Neuron (in vitro differentiated cells): ENCODE measurements around the gene ROR1.

Experiments used
- H2AFZ ChIP-seq: one replicate; pipeline ENCODE4 v1.6.1; 2013; ENCODE audit warnings: low read depth, mild to moderate bottlenecking, inconsistent platforms, low read length, moderate library complexity
- H3K27me3 ChIP-seq: one replicate; pipeline ENCODE4 v1.6.1; 2013; ENCODE audit warnings: low read length; ENCODE audit not compliant: insufficient read depth
- H3K36me3 ChIP-seq: one replicate; pipeline ENCODE4 v1.6.1; 2013; ENCODE audit warnings: low read length; ENCODE audit not compliant: insufficient read depth
- H3K4me1 ChIP-seq: one replicate; pipeline ENCODE4 v1.6.1; 2013; ENCODE audit warnings: low read length; ENCODE audit not compliant: insufficient read depth
- H3K4me3 ChIP-seq: 2 replicates; pipeline ENCODE4 v1.5.1; 2013; ENCODE audit warnings: mild to moderate bottlenecking, low read length, moderate library complexity
- H3K9me3 ChIP-seq: one replicate; pipeline ENCODE4 v1.6.1; 2013; ENCODE audit warnings: low read length

The ROR1 gene

GRCh38 chr1:63880958-63881576 lies 107.2 kb downstream of the ROR1 start:
- Histone ChIP-seq H3K4me1 (peaks cover 2% of the 10 kb centered on the region), H3K9me3 (no peaks in the 10 kb centered on the region), H3K4me3 (no peak overlapping the region), H3K36me3 (no peaks in the 10 kb centered on the region), H3K27me3 (no peaks in the 10 kb centered on the region), H2AFZ (no peak overlapping the region)

GRCh38 chr1:63882048-63882704 lies 108.4 kb downstream of the ROR1 start:
- H3K36me3 ChIP-seq: no peaks in the 10 kb centered on the region

GRCh38 chr1:63883494-63884235 lies 109.8 kb downstream of the ROR1 start:
- Histone ChIP-seq H3K9me3 (no peaks in the 10 kb centered on the region), H2AFZ (no peak overlapping the region), H3K27me3 (no peaks in the 10 kb centered on the region), H3K4me1 (peaks cover 2% of the 10 kb centered on the region), H3K4me3 (no peak overlapping the region), H3K36me3 (no peaks in the 10 kb centered on the region)

More at GRCh38 chr1:63882048-63882704, 108.4 kb downstream of the ROR1 start:
- Histone ChIP-seq H3K27me3 (no peaks in the 10 kb centered on the region), H3K4me3 (no peak overlapping the region), H3K4me1 (peaks cover 2% of the 10 kb centered on the region), H2AFZ (no peak overlapping the region), H3K9me3 (no peaks in the 10 kb centered on the region)

GRCh38 chr1:63884486-63884885 lies 110.7 kb downstream of the ROR1 start:
- H3K4me1 ChIP-seq: peaks cover 2% of the 10 kb centered on the region
- H2AFZ ChIP-seq: no peak overlapping the region
- H3K4me3 ChIP-seq: no peak overlapping the region
- H3K36me3 ChIP-seq: no peaks in the 10 kb centered on the region
- H3K9me3 ChIP-seq: no peaks in the 10 kb centered on the region
- H3K27me3 ChIP-seq: no peaks in the 10 kb centered on the region

GRCh38 chr1:63885899-63886298 lies 112.1 kb downstream of the ROR1 start:
- H3K27me3 ChIP-seq: no peaks in the 10 kb centered on the region

GRCh38 chr1:63886340-63886739 lies 112.5 kb downstream of the ROR1 start:
- Histone ChIP-seq H2AFZ (no peak overlapping the region), H3K4me3 (no peak overlapping the region), H3K9me3 (no peaks in the 10 kb centered on the region), H3K27me3 (no peaks in the 10 kb centered on the region), H3K36me3 (no peaks in the 10 kb centered on the region), H3K4me1 (peaks cover 2% of the 10 kb centered on the region)

More at GRCh38 chr1:63885899-63886298, 112.1 kb downstream of the ROR1 start:
- Histone ChIP-seq H3K4me1 (peaks cover 2% of the 10 kb centered on the region), H3K4me3 (no peak overlapping the region), H3K36me3 (no peaks in the 10 kb centered on the region), H2AFZ (no peak overlapping the region), H3K9me3 (no peaks in the 10 kb centered on the region)

GRCh38 chr1:63887809-63888208 lies 114.0 kb downstream of the ROR1 start:
- H2AFZ ChIP-seq: no peak overlapping the region
- H3K27me3 ChIP-seq: no peaks in the 10 kb centered on the region
- peaks cover 2% of the 10 kb centered on the region for H3K4me1 ChIP-seq
- H3K9me3 ChIP-seq: no peaks in the 10 kb centered on the region
- H3K4me3 ChIP-seq: no peak overlapping the region
- H3K36me3 ChIP-seq: no peaks in the 10 kb centered on the region

- no peaks in the 10 kb centered on the region for H3K36me3 ChIP-seq
- peaks cover 6% of the 10 kb centered on the region for H3K4me1 ChIP-seq
- no peak overlapping the region for H2AFZ ChIP-seq
- H3K27me3 ChIP-seq: no peaks in the 10 kb centered on the region
- no peaks in the 10 kb centered on the region for H3K9me3 ChIP-seq
- no peak overlapping the region for H3K4me3 ChIP-seq
Observed at GRCh38 chr1:63888984-63889383, 115.2 kb downstream of the ROR1 start.

GRCh38 chr1:63890468-63890867 lies 116.7 kb downstream of the ROR1 start:
- H3K4me3 ChIP-seq: no peak overlapping the region
- H3K9me3 ChIP-seq: no peaks in the 10 kb centered on the region
- no peaks in the 10 kb centered on the region for H3K27me3 ChIP-seq
- H2AFZ ChIP-seq: no peak overlapping the region
- H3K36me3 ChIP-seq: no peaks in the 10 kb centered on the region
- H3K4me1 ChIP-seq: peaks cover 4% of the 10 kb centered on the region

- Histone ChIP-seq H3K4me3 (no peak overlapping the region), H3K9me3 (no peaks in the 10 kb centered on the region), H3K36me3 (no peaks in the 10 kb centered on the region), H2AFZ (no peak overlapping the region), H3K4me1 (peaks cover 4% of the 10 kb centered on the region), H3K27me3 (no peaks in the 10 kb centered on the region)
Observed at GRCh38 chr1:63891060-63891690, 117.4 kb downstream of the ROR1 start.

- Histone ChIP-seq H3K9me3 (no peaks in the 10 kb centered on the region), H3K4me3 (no peak overlapping the region), H3K4me1 (peaks cover 4% of the 10 kb centered on the region), H3K27me3 (no peaks in the 10 kb centered on the region), H3K36me3 (no peaks in the 10 kb centered on the region), H2AFZ (no peak overlapping the region)
Observed at GRCh38 chr1:63892632-63893395, 119.0 kb downstream of the ROR1 start.

GRCh38 chr1:63893976-63894375 lies 120.2 kb downstream of the ROR1 start:
- H3K4me3 ChIP-seq: no peak overlapping the region
- H3K27me3 ChIP-seq: no peaks in the 10 kb centered on the region
- peaks cover 4% of the 10 kb centered on the region for H3K4me1 ChIP-seq
- H2AFZ ChIP-seq: no peak overlapping the region
- H3K9me3 ChIP-seq: no peaks in the 10 kb centered on the region
- H3K36me3 ChIP-seq: no peaks in the 10 kb centered on the region
